ENCODE data around the gene PLCXD3. TPM values are rescaled to one million over a fixed set of nuclear protein-coding genes. Genes with fewer than 3 reads are reported as not detected.
"Not testable (repeated sequence)": the region's sequence is repeated elsewhere in the genome, so short reads cannot be mapped to it uniquely, and the experiment has no call there.

The PLCXD3 gene
- total and polyA plus RNA-seq, 2 donors from 2014 or later = 5.1 to 11.7 TPM

- Histone ChIP-seq H3K36me3 (ENCODE audit: control insufficient read depth in 2 of 3, insufficient read depth in 3 of 3, low read length in 3 of 3) (no peaks in the 10 kb centered on the region), H3K4me1 (ENCODE audit: control insufficient read depth in 2 of 3, insufficient read depth in 2 of 3, low read depth in 1 of 3, low read length in 3 of 3) (no peaks in the 10 kb centered on the region), H3K27me3 (ENCODE audit: control insufficient read depth, insufficient read depth, low read length) (peaks cover 13% of the 10 kb centered on the region), H3K27ac (ENCODE audit: low read depth in 2 of 2, low read length in 2 of 2) (no peak overlapping the region), H3K4me3 (ENCODE audit: low read length in 3 of 3) (no peak overlapping the region), H3K9ac (ENCODE audit: low read length in 3 of 3) (no peak overlapping the region), H3K9me3 (ENCODE audit: control insufficient read depth in 2 of 3, insufficient read depth in 1 of 3, low read length in 3 of 3) (no peaks in the 10 kb centered on the region)
- no peak for TF ChIP-seq CTCF (IDR thresholded peaks at IDR 0.05; ENCODE audit: borderline replicate concordance, extremely low read depth, insufficient read depth)
- DNase-seq (no peak), FAIRE-seq (no peak)
- intact Hi-C loops (cut with DNase I) = no loop called here
Observed at GRCh38 chr5:41507501-41507900, 2.9 kb downstream of the PLCXD3 start.

DNA sequence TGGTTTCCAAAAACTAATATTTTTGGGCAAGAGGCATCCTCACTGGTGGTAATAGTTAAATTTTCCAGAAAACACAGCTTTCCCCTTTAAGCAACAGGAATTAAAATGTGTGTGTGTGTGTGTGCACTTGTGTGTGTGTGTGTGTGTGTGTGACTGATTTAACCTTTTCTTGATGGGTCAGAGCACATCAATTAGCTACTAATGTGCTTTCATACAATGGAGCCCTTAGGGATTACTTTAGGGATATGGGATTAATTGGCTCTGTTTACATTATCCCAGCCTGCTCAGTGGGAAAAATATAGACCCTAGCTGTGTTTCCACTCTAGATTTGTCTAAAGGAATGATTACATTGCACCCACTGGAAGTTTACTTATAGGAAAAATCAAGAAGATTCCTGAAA lies 6.5 kb downstream of the PLCXD3 start:
- no peaks in the 10 kb centered on the region for H3K9me3 ChIP-seq (ENCODE audit: control insufficient read depth in 2 of 3, insufficient read depth in 1 of 3, low read length in 3 of 3)
- FAIRE-seq (no peak), DNase-seq (no peak)
- H3K36me3 ChIP-seq (ENCODE audit: control insufficient read depth in 2 of 3, insufficient read depth in 3 of 3, low read length in 3 of 3) = no peaks in the 10 kb centered on the region
- no peak overlapping the region for H3K27ac ChIP-seq (ENCODE audit: low read depth in 2 of 2, low read length in 2 of 2)
- peaks cover under 1% of the 10 kb centered on the region for H3K27me3 ChIP-seq (ENCODE audit: control insufficient read depth, insufficient read depth, low read length)
- no peaks in the 10 kb centered on the region for H3K4me1 ChIP-seq (ENCODE audit: control insufficient read depth in 2 of 3, insufficient read depth in 2 of 3, low read depth in 1 of 3, low read length in 3 of 3)
- no peak overlapping the region for H3K4me3 ChIP-seq (ENCODE audit: low read length in 3 of 3)
- TF ChIP-seq CTCF (IDR thresholded peaks at IDR 0.05; ENCODE audit: borderline replicate concordance, extremely low read depth, insufficient read depth) = no peak
- H3K9ac ChIP-seq (ENCODE audit: low read length in 3 of 3) = no peak overlapping the region
- intact Hi-C loops (cut with DNase I) = no loop called here

DNA sequence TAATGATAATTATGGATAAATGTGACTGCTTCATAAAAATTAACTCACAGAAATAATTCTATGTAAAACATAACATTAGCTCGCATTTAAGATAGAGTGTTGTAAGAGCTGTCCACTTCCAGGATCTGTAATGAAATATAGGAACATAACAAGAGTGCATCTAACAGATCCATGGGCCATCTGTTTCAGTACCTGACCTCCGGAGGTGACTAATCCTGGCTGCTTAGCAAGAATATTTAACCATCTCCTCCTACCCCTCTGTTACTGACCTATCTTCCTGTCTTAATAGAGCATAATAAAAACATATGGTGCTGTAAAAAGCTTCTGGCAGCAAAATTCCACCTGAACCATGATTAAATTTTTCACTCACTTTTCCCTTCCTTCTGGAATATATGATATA lies 7.1 kb downstream of the PLCXD3 start:
- no peak for DNase-seq
- Histone ChIP-seq H3K27ac (ENCODE audit: low read depth in 2 of 2, low read length in 2 of 2) (no peak overlapping the region), H3K4me1 (ENCODE audit: control insufficient read depth in 2 of 3, insufficient read depth in 2 of 3, low read depth in 1 of 3, low read length in 3 of 3) (no peaks in the 10 kb centered on the region), H3K9me3 (ENCODE audit: control insufficient read depth in 2 of 3, insufficient read depth in 1 of 3, low read length in 3 of 3) (no peaks in the 10 kb centered on the region), H3K4me3 (ENCODE audit: low read length in 3 of 3) (no peak overlapping the region), H3K27me3 (ENCODE audit: control insufficient read depth, insufficient read depth, low read length) (no peaks in the 10 kb centered on the region), H3K9ac (ENCODE audit: low read length in 3 of 3) (no peak overlapping the region), H3K36me3 (ENCODE audit: control insufficient read depth in 2 of 3, insufficient read depth in 3 of 3, low read length in 3 of 3) (no peaks in the 10 kb centered on the region)
- TF ChIP-seq CTCF (IDR thresholded peaks at IDR 0.05; ENCODE audit: borderline replicate concordance, extremely low read depth, insufficient read depth) = no peak
- intact Hi-C loops (cut with DNase I) = no loop called here
- no peak for FAIRE-seq

DNA sequence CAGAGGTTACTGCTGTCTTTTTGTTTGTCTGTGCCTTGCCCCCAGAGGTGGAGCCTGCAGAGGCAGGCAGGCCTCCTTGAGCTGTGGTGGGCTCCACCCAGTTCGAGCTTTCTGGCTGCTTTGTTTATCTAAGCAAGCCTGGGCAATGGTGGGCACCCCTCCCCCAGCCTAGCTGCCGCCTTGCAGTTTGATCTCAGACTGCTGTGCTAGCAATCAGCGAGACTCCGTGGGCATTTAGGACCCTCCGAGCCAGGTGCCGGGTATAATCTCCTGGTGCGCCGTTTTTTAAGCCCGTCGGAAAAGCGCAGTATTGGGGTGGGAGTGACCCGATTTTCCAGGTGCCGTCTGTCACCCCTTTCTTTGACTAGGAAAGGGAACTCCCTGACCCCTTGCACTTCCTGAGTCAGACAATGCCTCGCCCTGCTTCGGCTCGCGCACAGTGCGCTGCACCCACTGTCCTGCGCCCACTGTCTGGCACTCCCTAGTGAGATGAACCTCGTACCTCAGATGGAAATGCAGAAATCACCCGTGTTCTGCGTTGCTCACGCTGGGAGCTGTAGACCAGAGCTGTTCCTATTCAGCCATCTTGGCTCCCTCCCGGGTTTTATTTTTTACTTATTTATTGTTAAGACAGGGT lies 16.8 kb downstream of the PLCXD3 start:
- H3K9ac ChIP-seq (ENCODE audit: low read length in 3 of 3); H3K27me3 ChIP-seq (ENCODE audit: control insufficient read depth, insufficient read depth, low read length); H3K4me3 ChIP-seq (ENCODE audit: low read length in 3 of 3); H3K36me3 ChIP-seq (ENCODE audit: control insufficient read depth in 2 of 3, insufficient read depth in 3 of 3, low read length in 3 of 3); DNase-seq; H3K9me3 ChIP-seq (ENCODE audit: control insufficient read depth in 2 of 3, insufficient read depth in 1 of 3, low read length in 3 of 3); FAIRE-seq; intact Hi-C loops (cut with DNase I); H3K27ac ChIP-seq (ENCODE audit: low read depth in 2 of 2, low read length in 2 of 2); H3K4me1 ChIP-seq (ENCODE audit: control insufficient read depth in 2 of 3, insufficient read depth in 2 of 3, low read depth in 1 of 3, low read length in 3 of 3): not testable (repeated sequence)
